Esophagus (tissue), 2 donors: ENCODE results near the gene MFRP. TPM values are rescaled to one million over a fixed set of nuclear protein-coding genes. Genes with fewer than 3 reads are reported as not detected.
A peak's percentile ranks its signal among the peaks of the same experiment; 100 is the strongest.

ENCODE experiments used
- H3K27ac ChIP-seq, 2 donors: one replicate each; pipeline ENCODE4 v1.5.1; 2013; ENCODE audit warnings: low read depth in 2 of 2, mild to moderate bottlenecking in 2 of 2, inconsistent platforms in 1 of 2, low read length in 1 of 2, moderate library complexity in 1 of 2
- H3K27me3 ChIP-seq, 2 donors: one replicate each; pipeline ENCODE4 v1.6.1; 2013; ENCODE audit warnings: low read length in 2 of 2, control low read depth in 1 of 2, mild to moderate bottlenecking in 1 of 2; ENCODE audit not compliant: insufficient read depth in 2 of 2, control insufficient read depth in 1 of 2
- H3K36me3 ChIP-seq, 2 donors: one replicate each; pipeline ENCODE4 v1.6.1; 2013; ENCODE audit warnings: low read length in 1 of 2; ENCODE audit not compliant: control insufficient read depth in 2 of 2, insufficient read depth in 2 of 2
- H3K4me1 ChIP-seq, 2 donors: one replicate each; pipeline ENCODE4 v1.6.1; 2013; ENCODE audit warnings: low read length in 1 of 2; ENCODE audit not compliant: control insufficient read depth in 2 of 2, insufficient read depth in 2 of 2
- H3K4me3 ChIP-seq, 2 donors: one replicate each; pipeline ENCODE4 v1.5.1; 2013; ENCODE audit warnings: low read length in 2 of 2, mild to moderate bottlenecking in 2 of 2, low read depth in 1 of 2, moderate library complexity in 1 of 2
- H3K9me3 ChIP-seq, 2 donors: one replicate each; pipeline ENCODE4 v1.6.1; 2013; ENCODE audit warnings: mild to moderate bottlenecking in 2 of 2, low read depth in 1 of 2, low read length in 1 of 2, moderate library complexity in 1 of 2; ENCODE audit not compliant: control insufficient read depth in 2 of 2, insufficient read depth in 1 of 2
- WGBS, 2 donors: extraction: QIAGEN DNeasy Blood & Tissue Kit; methylation state at CpG; one replicate each; pipeline ENCODE4 v1.1.7; 2013; 5-methylcytosine and 5-hydroxymethylcytosine counted together
- polyA plus RNA-seq, 2 donors: library from polyadenylated mRNA; stranded (reverse); fragments of 200-250 nt; gene quantifications; one replicate each; pipeline ENCODE4 v1.2.3, GENCODE V29; 2013
- donor health status: healthy with polysubstance abuse.
- donor health status: Bipolar disorder and iron deficiency.

MFRP gene
- polyA plus RNA-seq, 2 donors = not detected

DNA sequence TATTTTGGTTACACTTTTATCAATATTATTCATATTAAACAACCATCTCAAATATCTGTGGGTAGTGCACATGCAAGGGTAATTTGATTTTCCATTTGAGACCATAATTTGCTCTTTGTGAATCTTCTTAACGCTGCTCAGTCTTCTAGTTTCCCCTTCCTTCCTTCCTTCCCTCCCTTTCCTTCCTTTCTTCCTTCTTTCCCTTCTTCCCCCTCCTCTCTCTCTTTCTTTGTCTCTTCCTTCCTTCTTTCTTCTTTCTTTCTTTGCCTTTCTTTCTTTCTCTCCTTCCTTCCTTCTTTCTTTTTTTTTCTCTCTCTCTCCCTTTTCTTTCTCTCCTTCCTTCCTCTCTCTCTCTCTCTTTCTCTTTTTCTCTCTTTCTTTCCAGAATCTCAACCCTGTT lies 16.3 kb downstream of the MFRP start:
- 67 to 70% methylated on average over 1 of the region's 1 CpG for WGBS, 2 donors
- Histone ChIP-seq H3K4me3 (no peak overlapping the region), H3K9me3 (no peaks in the 10 kb centered on the region), H3K27me3 (no peaks in the 10 kb centered on the region), H3K36me3 (no peaks in the 10 kb centered on the region), H3K4me1 (peaks cover 4 to 5% of the 10 kb centered on the region in 2 donors), H3K27ac (no peak overlapping the region)

DNA sequence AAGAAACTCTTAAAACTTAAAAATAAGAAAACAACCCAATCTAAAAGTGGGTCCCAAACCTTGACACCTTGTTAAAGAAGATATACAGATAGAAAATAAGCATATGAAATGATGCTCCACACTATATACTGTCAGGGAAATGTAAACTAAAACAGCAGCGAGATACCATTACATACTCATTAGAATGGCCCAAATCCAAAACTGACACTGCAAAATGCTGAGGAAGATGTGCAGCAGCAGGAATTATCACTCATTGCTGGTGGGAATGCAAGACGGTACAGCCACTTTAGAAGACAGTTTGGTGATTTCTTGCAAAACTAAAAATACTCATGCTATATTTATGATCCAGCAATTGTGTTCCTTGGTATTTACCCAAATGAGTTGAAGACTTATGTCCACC lies 17.2 kb downstream of the MFRP start:
- H3K27ac ChIP-seq = no peak overlapping the region
- H3K9me3 ChIP-seq = no peaks in the 10 kb centered on the region
- no peaks in the 10 kb centered on the region for H3K36me3 ChIP-seq
- 62 to 69% methylated on average over 2 of the region's 2 CpGs for WGBS, 2 donors
- no peaks in the 10 kb centered on the region for H3K27me3 ChIP-seq
- no peaks in the 10 kb centered on the region for H3K4me1 ChIP-seq
- H3K4me3 ChIP-seq = no peak overlapping the region

DNA sequence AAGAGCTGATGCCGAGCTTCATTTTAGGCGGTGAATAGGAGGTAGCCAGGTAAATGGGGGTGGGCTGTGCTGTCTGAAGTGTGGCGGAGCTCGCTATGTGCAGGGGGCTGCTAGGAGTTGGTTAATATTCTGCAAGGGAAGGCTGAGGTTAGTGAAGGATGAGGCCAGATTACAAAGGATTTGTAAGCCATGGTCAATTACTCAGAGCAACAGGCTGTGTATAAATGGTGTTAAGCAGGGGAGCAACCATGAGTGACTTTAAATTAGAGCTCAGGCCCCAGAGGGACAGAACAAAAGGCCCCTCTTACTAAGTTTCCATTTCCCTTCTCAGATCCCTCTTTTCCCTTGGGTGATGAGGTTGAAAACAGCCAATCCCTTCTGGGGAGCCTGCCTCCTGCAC lies 22.3 kb downstream of the MFRP start:
- no peak overlapping the region for H3K4me3 ChIP-seq
- WGBS, 2 donors = 64 to 69% methylated on average over 4 of the region's 4 CpGs
- H3K27me3 ChIP-seq = no peaks in the 10 kb centered on the region
- no peaks in the 10 kb centered on the region for H3K36me3 ChIP-seq
- no peak overlapping the region for H3K27ac ChIP-seq
- peaks cover 0 to 2% of the 10 kb centered on the region in 2 donors for H3K4me1 ChIP-seq
- no peaks in the 10 kb centered on the region for H3K9me3 ChIP-seq

DNA sequence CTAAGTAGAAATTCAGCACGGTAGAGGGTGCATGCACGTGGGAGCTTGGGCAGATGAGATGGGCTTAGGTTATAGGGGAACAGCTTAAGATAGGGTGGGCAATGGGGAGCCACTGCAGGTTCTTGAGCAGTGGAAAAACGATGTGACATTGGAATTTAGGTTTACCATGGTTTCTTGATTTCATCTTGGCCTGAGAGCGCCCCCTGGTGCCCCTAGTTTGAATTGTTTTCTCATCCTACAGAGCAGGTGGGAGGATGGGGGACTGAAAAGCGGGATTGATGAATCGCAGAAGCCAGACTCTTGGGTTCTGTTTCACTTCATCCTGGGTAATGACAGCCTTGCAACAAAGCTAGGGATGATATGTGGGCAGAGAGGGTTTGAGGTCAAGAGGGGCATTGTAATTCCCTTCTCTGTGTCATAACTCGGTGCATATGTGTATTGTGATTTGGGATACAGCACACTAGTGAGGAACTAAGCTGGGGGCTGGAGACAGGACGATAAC lies 22.9 kb downstream of the MFRP start:
- no peak overlapping the region for H3K4me3 ChIP-seq
- no peaks in the 10 kb centered on the region for H3K27me3 ChIP-seq
- no peak overlapping the region for H3K27ac ChIP-seq
- H3K4me1 ChIP-seq = peaks cover 0 to 3% of the 10 kb centered on the region in 2 donors
- H3K36me3 ChIP-seq = no peaks in the 10 kb centered on the region
- H3K9me3 ChIP-seq = no peaks in the 10 kb centered on the region
- 17 to 20% methylated on average over 8 of the region's 8 CpGs for WGBS, 2 donors

DNA sequence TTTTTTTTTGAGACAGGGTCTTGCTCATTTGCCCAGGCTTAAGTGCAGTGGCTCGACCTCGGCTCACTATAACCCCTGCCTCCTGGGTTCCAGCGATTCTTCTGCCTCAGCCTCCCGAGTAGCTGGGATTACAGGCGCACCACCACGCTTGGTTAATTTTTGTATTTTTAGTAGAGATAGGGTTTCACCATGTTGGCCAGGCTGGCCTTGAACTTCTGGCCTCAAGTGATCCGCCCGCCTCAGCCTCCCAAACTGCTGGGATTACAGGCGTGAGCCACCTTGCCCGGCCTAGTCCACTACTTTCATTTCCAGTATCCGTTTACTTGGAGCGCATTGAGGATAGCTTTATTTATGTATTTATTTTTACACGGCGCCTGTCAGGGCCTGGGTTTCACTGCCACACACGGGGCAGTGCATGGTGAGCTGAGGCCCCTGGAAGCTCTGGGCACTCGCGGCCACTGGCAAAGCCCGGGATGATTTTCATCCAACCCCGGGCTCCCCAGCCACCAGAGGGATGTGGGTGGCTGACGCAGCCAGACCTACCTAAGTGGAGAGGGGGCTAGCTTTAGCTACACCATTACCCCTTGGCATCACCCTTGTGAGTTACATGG lies 23.5 kb downstream of the MFRP start:
- Histone ChIP-seq H3K4me1 (peaks cover 0 to 8% of the 10 kb centered on the region in 2 donors), H3K36me3 (no peaks in the 10 kb centered on the region), H3K9me3 (no peaks in the 10 kb centered on the region), H3K4me3 (no peak overlapping the region), H3K27ac (no peak overlapping the region), H3K27me3 (no peaks in the 10 kb centered on the region)
- WGBS, 2 donors = 81 to 87% methylated on average over 20 of the region's 20 CpGs

DNA sequence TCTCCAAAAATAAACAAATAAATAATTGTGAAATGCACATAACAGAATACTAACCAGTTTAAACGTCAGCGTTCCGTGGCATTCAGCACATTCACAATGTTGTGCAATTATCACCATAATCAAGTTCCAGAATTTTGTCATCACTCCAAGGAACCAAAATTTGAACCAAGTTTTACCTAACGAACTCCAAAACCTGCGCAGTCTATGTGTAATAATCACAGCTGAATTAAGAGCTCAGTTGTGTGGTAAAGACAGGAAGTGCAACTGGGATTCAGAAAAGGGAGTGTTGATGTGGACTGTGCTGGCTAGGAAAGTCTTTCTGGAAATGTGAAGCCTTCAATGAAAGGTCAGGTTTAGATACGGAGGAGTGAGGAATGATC lies 24.2 kb downstream of the MFRP start:
- Histone ChIP-seq H3K36me3 (no peaks in the 10 kb centered on the region), H3K27ac (peak overlapping the region in 1 of 2 donors; percentile 92), H3K9me3 (no peaks in the 10 kb centered on the region), H3K4me1 (peaks cover 0 to 10% of the 10 kb centered on the region in 2 donors), H3K4me3 (no peak overlapping the region), H3K27me3 (no peaks in the 10 kb centered on the region)
- WGBS, 2 donors = 58 to 65% methylated on average over 6 of the region's 6 CpGs

DNA sequence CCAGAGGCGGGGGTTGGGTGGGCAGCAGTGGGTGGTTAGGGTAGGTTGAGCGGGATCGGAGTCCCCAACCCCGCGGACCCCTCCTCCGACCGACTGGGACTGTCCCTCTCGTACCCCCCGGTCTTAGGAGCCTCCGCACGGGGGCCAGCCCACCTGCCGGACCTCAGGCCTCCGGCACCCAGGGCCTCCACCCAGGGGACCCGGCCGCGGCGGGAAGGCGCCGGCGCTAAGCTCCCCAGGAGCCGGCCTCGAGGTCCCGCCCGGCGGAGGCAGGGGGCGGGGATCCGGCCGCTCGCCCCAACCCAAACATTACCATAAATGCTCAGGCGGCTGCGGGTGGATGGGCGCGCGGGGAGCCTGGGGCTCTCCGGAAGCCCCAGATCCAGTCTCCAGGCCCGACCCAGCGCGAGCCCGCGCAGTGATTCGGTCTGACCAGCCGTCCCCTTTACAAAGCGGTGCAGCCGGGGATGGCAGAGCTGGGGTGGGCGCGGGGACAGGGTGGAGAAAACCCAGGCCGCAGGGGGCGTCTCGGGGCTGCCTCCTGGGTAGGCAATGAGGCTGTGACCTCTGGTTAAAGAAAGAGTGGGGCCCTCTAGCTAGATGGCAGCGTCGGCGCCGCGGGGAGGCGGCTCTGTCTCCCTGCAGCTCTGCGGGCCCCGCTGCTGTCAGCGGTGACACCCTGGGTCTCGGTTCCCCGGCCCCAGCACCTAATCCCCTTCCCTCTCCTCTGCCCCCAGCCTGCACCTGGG lies 25.6 kb downstream of the MFRP start:
- Histone ChIP-seq H3K4me1 (peaks cover 5 to 18% of the 10 kb centered on the region in 2 donors), H3K4me3 (peak overlapping the region; percentile 41 to 49), H3K9me3 (no peaks in the 10 kb centered on the region), H3K36me3 (no peaks in the 10 kb centered on the region), H3K27me3 (no peaks in the 10 kb centered on the region), H3K27ac (peak overlapping the region; percentile 89 to 92)
- WGBS, 2 donors = 3 to 4% methylated on average over 53 to 60 of the region's 60 CpGs

DNA sequence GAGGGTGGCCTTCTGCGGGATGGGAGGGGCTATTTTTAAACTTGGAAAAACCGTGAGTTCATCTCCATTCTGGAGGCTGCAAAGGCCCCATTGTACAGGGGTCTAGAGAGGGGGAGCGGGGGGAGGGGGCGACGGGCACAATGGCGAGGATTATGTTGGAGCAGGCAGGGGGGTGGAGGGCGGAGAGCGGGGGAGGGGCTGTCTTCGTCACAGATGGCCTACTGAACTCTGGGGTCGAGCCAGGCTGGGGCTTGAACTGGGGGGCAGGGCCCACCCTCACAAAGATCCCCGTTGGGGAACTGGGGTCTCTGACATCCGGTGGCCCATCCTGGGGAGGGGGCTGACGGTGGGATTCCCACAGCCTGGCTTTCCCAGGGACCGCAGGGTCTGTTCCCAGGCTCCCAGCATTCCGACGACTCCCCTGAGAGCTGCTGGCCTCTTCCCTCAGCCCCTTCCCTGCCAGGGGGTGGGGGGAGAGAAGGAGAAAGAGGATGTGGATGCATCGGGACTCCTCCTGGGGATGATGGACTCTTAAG lies 26.2 kb downstream of the MFRP start:
- H3K27ac ChIP-seq = peak overlapping the region; percentile 89 to 92
- no peaks in the 10 kb centered on the region for H3K9me3 ChIP-seq
- 47 to 51% methylated on average over 14 to 17 of the region's 17 CpGs for WGBS, 2 donors
- peaks cover 6 to 24% of the 10 kb centered on the region in 2 donors for H3K4me1 ChIP-seq
- H3K27me3 ChIP-seq = no peaks in the 10 kb centered on the region
- H3K36me3 ChIP-seq = no peaks in the 10 kb centered on the region
- H3K4me3 ChIP-seq = peak overlapping the region; percentile 41 to 49

DNA sequence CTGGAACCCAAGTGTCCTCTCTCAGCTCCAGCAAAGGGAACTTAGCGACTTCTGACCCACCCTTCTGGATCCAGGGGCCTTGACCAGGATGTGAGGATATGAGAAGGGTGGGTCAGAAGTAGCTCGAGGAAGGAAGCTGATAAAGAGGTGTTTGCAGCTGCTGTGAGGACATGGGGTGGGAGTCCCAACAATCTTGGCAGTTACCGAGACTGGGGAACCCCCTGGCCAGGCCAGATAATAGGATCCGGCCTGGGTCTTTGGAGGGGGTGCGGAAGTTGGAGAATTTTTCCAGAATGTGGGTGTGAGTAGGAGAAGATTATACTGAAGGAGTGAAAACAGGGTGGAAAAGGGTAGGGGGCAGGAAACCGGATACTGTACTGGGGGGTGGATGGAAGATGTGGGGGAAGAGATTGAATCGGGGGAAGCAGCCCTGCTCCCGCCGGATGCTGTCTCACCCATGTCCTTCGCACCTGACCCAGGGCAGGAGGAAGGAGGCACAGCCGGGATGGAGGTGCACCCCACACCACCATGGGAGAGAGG lies 26.7 kb downstream of the MFRP start:
- Histone ChIP-seq H3K36me3 (peaks cover 0 to 2% of the 10 kb centered on the region in 2 donors), H3K27ac (peak overlapping the region; percentile 89 to 92), H3K4me3 (no peak overlapping the region), H3K4me1 (peaks cover 9 to 25% of the 10 kb centered on the region in 2 donors), H3K9me3 (no peaks in the 10 kb centered on the region), H3K27me3 (no peaks in the 10 kb centered on the region)
- 56 to 61% methylated on average over 11 of the region's 11 CpGs for WGBS, 2 donors
